SKM-1 (cell line): Measurements from ENCODE around the gene PEX16.

Experiments
- DNase-seq: peaks from one replicate; lab custom pipeline; 2025; ENCODE audit not compliant: unreplicated experiment; lab: John Stamatoyannopoulos, UW

Gene PEX16

DNA sequence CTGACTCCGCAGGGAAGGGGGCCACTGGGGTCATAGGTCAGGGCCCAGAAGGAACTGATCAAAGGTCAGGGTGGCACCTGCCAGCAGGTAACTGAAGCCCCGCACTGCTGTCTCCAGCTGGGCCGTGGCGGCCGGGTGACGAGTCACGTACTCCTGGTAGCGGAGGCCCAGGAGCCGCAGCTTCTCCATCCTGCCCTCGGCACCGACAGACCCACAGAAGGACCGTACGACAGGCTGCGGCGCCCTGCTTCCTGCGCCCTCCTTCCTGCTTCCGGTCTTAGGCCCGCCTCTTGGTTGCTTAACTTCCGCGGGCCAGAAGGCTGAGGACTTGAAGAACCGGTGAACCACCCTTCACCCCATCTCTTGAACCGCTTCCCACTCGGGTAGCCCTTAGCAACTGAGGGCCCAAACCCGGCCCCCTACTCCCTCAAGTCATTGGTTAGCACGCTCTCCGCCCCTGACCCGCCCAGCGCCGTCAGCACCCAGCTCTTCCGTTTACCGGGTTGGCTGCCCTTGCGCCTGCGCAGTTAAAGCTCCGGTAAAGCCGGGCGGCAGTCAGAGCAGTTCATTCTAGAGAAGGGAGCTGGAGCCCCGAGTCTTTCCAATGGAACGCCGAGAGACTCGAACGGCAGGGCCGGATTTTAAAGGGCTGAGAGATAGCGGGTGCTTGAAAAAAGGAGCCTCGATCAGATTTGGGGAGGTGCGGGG lies at the start of gene PEX16:
Gene PEX16 (minus strand): TSS at position 255 of the 708 bp plus-strand sequence. CDS start 66 bp downstream, at position 189.
- DNase-seq, result peak; percentile 98

DNA sequence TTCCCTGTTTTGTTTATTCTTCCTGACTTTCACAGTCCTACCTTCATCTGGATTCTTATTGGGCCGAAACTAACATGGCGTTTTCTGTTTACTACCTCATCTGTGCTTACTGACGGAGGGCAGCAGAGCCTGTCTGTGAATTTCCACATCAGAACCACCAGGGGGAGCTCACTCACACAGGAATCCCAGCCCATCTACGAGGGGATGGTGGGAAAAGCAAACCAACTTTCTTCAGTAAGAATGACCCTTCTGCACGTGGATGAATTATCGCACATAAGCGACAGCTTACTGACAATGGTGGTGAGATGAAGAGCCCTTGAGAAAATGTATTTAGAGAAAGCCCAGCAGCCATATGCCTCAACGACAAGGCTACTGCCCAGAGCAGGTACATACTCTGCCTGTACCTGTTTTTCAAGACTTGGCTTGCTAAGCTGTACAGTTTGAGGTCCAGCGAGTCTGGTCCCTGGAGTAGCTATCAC lies 47.3 kb upstream of the PEX16 start:
- peak; percentile 28 for DNase-seq

DNA sequence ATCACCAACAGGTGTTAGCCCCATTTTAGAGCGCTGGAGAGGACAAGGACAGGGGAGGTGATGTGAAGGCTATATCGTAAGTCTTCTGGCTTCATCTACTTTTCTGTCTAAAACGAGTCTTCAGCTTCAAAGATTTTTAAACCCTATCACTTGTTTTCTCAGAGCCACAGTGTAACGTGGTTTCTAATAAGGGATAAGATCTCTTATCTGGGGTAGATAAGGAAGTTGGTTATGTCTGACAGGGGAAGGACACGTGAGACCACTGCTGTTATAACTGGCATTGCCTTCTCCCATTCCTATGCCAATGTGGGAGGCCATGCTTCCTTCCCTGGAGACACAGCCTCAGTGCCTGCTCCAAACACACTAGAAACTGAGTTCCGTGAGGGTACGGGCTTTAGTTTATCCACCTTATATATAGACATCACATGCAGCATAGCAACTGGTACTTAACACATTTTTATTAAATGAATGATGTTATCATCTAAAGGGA lies 44.1 kb upstream of the PEX16 start:
- DNase-seq, result no peak

DNA sequence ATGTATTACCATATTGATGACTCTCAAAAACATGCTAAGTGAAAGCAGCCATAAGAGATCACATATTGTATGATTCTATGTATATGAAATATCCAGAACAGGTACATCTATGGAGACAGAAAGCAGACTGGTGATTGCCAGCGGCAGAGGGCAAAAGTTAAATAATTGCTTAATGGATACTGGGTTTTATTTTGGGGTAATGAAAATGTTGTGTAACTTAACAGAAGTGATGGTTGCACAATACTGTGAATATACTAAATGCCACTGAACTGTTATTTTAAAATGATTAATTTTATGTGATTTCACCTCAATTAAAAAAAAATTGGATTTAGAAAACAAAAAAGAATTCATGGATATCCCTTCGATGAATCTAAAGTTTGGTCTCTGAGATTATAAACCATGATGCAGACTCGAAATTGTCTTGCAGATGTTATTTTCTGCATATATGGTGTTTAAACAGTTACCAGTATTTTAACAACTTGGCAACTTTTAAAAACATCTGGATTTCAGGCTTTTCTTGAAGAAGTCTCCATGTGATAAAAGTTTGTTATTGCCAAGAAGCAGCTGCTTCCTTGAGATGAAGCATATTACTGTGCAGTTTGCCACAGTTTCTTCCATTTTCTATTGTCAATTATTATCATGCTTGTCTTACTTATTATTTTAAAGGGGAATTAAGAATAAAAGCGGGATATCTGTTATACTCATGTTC lies 42.9 kb upstream of the PEX16 start:
- DNase-seq, result no peak

DNA sequence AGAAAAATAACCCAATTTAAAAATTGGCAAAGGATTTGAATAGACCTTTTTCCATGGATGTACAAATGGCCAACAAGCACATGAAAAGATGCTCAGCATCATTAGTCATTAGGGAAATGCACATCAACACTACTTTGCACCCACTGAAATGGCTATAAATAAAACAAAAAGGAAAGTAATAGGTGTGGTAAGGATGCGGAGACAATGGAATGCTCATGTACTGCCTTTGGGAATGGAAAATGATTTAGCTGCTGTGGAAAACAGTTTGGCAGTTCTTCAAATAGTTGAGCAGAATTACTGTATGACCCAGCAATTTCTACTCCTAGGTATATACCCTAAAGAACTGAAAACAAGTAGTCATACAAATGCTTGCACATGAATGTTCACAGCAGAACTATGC lies 42.2 kb upstream of the PEX16 start:
- DNase-seq, result no peak

GRCh38 chr11:45949992-45950407 lies 32.3 kb upstream of the PEX16 start:
- DNase-seq, result no peak

DNA sequence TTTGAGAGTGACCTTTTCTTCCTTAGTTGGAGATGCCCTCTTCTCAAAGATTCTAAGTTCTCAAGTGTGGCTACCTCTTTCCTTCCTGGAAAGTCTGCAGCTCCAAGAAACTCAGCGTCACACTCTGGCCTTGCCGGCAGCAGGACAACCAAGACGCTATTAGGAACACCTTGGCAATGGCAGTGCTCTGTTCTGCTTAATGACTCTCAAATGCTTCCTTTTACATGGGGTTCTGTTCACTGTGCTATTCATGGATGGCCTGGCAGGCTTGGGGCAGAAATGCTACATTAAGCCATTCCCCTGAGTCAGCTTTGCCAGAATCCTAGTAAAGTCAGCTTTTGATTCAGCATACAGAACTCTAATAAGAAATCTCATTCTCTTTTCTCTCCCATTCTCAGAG lies 30.7 kb upstream of the PEX16 start:
- DNase-seq, result no peak

GRCh38 chr11:45947885-45948284 lies 30.2 kb upstream of the PEX16 start:
- no peak for DNase-seq

- DNase-seq, result no peak
Observed at GRCh38 chr11:45945397-45945999, 27.8 kb upstream of the PEX16 start.

DNA sequence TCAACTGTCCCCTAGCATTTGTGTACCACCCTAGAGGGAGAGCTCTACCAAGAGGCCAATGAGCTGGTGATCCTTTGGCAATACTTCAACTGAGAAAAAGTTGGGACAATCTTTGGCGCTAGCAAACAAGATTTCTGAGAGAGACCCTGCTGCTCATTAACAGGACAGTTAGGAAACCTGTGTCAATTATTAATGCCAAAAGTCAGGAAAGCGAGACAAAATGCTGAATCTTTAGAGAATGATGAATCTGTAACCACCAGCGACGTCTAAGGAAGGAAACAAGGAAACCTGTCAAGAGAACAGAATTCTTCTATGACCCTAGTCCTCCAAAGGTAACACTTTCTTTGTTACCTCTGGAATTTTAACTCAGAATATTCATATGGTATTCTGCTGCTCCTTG lies 24.7 kb upstream of the PEX16 start:
- no peak for DNase-seq

DNA sequence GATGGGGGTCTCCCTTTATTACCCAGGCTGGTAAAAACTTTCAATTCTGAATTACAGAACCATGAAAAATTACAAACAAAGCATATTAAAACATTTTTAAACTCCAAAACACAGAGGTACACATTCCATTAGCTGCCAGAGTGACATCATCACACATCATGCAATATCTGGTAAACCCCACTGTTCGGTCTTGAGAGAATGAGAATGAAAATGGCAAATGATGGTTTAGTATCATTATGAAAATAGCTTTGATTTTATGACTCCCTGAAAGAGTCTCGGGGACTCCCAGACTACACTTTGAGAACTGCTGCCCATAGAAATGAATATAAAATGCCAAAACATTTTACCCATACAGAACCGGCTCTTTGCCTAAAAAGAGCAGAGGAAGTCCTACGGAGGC lies 23.6 kb upstream of the PEX16 start:
- no peak for DNase-seq

DNA sequence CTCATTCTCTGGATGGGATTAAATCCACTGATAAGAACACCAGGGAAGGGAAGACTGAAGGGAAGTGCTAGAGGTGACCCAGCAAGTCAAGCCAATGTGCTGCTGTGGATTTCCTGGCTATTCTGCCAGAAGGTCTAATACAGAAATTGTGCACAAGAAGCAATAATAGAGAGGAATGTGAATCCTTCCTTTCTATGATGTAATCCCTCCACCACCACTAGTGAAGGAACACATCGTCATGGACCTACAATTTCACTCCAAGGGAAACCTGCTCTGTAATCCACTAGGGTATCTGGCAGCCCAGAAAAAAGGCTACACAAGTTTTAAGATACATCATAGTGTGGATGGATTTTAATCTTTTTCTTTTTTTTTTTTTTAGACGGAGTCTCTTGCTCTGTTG lies 22.2 kb upstream of the PEX16 start:
- no peak for DNase-seq

DNA sequence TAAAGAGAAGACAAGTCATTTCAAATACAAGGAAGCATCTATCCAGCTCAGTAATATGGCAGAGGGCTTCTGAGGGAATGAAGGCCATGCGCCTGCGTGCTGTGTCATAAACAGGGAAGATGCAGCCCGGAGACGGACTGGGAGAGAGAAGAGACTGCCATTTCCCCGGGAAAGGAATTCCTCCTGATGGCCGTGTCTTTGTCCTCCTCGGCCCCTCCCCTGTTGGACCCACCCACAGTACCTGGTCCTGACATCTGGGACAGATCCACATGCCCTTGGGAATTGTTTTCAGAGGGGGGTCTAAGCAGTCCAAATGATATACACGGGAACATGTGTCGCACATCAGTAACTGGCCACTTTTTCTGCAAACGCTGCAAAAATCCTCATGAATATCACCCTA lies 20.2 kb upstream of the PEX16 start:
- DNase-seq, result no peak

DNA sequence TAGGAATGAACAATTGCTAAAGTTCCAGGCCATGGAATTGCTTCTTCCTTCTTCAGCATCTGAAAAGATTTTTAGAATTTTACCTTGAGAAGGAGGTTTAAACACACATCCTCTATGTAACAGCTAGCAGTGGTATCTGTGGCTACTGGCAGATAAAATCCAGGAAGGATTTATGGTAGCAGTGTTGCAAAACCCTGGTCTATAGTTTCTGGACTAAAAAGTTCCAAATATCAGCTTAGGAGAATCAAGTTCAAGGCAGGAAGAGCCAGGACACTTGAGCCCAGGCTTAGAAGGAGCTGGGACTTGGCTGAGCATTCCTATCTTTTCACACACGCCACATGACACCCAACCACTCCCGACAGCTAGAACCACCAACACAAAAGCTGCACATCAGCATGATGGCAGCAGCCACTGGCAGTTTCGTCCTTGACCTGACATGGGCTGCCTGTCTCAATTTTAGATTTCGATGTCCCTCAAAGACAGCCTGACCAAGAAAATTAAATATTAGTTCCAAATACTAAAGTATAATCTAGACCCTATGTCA lies 18.9 kb upstream of the PEX16 start:
- no peak for DNase-seq

DNA sequence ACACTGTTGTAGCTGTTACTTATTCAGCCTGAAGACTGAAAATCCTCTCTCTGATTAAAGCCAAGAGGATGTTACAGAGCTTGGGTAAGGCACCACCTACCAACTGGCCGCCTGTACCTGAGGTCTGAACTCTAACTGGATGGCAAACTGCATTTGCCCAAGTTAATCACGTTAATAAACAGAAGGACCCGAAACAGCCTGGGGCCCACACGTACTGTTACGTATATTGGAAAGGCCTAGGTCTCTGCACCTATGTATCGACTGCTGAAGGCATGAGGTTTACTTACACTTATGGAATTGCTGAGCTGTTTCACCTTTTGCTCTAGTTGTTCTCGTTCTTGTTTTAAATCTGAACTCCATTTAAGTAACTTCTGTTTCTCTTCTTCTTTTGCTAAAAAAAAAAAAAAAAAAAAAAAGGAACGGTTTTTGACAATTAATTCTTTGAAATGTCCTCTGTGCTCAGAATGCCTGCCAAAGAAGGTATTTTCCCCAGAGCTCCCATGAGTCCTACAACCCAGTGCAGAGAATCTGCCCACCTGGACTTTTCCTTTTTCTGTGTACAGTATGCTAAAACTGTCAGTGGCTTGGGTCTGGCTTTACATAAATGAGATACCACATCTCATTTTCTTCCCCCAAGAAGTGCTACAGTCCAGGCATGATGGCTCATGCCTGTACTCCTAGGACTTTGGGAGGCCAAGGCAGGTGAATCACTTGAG lies 17.8 kb upstream of the PEX16 start:
- DNase-seq, result no peak

DNA sequence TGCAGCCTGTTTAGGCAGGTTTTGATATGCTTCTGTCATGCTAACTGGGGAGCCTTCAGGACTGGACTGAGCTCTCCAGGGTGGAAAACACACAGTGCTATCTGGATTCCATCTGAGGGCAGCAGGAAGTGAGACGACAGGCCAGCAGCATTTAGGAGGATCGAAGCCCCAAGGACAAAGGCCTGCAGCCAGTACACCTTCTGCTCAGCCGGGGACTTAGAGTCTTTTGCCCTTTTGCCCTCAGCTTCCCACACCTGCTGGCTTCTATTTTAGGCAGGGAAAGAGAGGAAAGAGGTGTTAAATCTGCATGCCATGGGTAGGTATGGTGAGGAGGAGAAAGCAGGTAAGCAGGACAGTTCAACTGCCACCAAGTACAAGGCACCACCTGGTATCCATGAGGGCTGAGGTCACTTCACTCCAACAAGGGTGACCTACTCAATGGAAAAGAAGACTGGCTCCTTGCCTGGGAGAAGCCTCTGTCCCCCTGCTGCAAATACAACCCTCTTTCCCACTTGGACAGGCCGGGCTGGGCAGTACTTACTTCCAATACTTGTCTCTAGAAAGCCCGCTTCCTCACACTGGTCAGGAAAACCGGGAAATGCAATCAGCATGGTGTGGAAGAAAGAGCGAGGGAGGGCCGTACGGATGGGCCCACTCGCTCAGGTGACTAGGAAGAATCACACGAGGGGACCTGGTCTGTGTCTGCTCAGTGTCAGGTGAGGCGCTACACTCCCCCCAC lies 17.1 kb upstream of the PEX16 start:
- DNase-seq, result no peak

GRCh38 chr11:45933846-45934579 lies 16.3 kb upstream of the PEX16 start:
- DNase-seq, result no peak

- DNase-seq, result no peak
Observed at GRCh38 chr11:45933131-45933831, 15.6 kb upstream of the PEX16 start.

DNA sequence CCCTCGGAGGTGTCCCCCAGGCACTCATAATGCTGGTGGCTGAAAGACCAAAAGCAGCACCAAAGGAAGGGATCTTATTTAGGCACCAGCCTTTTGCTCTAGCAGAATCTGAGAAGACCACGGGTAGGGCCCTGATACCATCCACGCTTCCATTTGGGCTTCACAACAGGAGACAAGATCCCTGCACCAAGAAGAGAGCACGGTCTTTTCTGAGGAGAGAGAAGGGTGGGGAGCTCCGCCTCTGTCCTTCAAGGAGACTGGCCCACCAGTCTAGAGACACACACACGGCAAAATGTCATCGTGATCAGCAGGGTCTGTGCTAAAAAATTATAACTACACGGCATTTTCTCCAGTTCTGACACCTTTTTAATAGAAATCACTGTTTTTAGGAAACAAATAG lies 14.5 kb upstream of the PEX16 start:
- DNase-seq, result no peak
